Measurements from ENCODE around the gene EVA1B. TPM values are rescaled to one million over a fixed set of nuclear protein-coding genes. Genes with fewer than 3 reads are reported as not detected.

EVA1B gene
- total and polyA plus RNA-seq, 7 donors: 2.6 to 13.7 (median 6.0) TPM

DNA sequence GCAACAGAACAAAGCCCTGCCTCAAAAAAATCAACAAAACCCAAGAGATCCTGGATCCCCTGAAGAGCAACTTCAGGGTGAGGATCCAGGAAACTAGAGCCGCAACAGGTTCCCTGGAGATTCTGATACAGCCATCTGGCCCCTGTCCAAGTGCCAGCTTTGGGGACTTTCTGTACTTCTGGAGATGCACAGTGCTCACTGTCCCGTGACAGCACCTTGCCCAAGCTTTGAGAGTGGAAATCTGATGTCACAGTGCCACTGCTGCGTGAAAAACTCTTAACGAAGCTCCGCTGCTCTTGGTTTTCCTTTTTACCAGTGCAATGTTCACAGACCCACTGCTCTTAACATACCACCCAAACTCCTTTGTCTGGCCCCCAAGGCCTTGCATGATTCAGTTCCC, 35.9 kb upstream of the EVA1B start:
- H3K27ac ChIP-seq: no peak overlapping the region
- H3K9me3 ChIP-seq: no peaks in the 10 kb centered on the region
- 57 to 83% (median 77%) methylated on average over 5 of the region's 5 CpGs for WGBS, 3 donors
- intact Hi-C loops (cut with DNase I): no loop called here
- peak in 1 of 4 donors; percentile 42 for ATAC-seq
- peaks cover 6 to 93% of the 10 kb centered on the region in 2 donors for H3K36me3 ChIP-seq (ENCODE audit: insufficient read depth in 1 of 2, low read depth in 1 of 2)
- no peak for DNase-seq
- no peak overlapping the region for H3K4me3 ChIP-seq
- H3K4me1 ChIP-seq: peaks cover 12% of the 10 kb centered on the region
- TF ChIP-seq, protein P1, sequence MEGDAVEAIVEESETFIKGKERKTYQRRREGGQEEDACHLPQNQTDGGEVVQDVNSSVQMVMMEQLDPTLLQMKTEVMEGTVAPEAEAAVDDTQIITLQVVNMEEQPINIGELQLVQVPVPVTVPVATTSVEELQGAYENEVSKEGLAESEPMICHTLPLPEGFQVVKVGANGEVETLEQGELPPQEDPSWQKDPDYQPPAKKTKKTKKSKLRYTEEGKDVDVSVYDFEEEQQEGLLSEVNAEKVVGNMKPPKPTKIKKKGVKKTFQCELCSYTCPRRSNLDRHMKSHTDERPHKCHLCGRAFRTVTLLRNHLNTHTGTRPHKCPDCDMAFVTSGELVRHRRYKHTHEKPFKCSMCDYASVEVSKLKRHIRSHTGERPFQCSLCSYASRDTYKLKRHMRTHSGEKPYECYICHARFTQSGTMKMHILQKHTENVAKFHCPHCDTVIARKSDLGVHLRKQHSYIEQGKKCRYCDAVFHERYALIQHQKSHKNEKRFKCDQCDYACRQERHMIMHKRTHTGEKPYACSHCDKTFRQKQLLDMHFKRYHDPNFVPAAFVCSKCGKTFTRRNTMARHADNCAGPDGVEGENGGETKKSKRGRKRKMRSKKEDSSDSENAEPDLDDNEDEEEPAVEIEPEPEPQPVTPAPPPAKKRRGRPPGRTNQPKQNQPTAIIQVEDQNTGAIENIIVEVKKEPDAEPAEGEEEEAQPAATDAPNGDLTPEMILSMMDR (IDR thresholded peaks at IDR 0.05): no peak
- no peaks in the 10 kb centered on the region for H3K27me3 ChIP-seq (ENCODE audit: insufficient read depth in 3 of 3, low read length in 2 of 3)

DNA sequence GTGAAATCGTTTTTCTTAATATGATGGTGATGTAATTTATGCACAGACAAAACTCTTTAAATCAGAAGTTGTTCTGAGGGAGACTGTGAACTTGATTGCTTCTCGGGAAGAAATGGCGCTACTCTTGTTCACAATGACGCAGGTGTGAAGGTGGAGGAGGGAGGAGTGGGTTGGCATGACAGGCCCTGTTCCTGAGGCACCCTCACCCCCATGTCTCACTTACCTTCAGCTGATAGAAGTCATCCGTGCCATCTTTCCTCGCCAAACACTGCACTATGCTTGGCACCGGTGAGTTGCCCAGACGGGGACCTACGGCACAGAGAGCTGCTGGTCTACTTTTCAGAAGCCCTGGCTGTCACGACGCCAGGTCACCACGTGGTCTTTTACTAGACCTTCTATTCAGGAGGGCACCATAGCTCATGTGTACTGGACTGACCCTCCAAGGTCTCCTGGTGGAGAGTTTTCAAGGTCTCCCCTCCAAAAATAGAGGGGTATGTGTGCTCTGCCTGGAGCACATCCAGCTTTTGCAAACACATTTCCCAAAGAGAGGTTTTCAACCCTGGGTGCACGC, 35.2 kb upstream of the EVA1B start:
- H3K27ac ChIP-seq: no peak overlapping the region
- no peak overlapping the region for H3K4me3 ChIP-seq
- TF ChIP-seq, protein P1 (IDR thresholded peaks at IDR 0.05): no peak
- H3K27me3 ChIP-seq (ENCODE audit: insufficient read depth in 3 of 3, low read length in 2 of 3): no peaks in the 10 kb centered on the region
- peaks cover 12% of the 10 kb centered on the region for H3K4me1 ChIP-seq
- intact Hi-C loops (cut with DNase I): no loop called here
- WGBS, 3 donors: 77 to 89% (median 82%) methylated on average over 13 of the region's 13 CpGs
- H3K9me3 ChIP-seq: no peaks in the 10 kb centered on the region
- ATAC-seq: no peak
- H3K36me3 ChIP-seq (ENCODE audit: insufficient read depth in 1 of 2, low read depth in 1 of 2): peaks cover 6 to 100% of the 10 kb centered on the region in 2 donors
- DNase-seq: no peak

DNA sequence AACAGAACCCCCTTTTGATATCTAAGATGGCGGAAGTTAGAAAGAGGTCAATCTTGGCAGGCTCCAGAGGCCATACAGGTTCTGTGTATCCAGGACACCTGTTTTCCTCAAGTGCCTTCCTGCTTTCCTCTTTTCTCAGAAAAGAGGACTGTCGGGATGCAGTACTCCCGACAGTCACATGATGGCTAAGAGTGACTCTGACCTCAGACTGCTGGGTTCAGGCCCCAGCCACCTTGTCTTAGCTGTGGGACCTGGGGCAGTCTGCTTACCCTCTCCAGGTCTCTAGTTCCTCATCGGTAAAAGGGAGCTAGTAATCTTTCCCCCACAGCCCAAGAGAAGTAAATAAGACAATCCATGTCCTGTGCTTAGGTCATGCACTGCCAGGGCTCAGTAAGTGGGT, 32.4 kb upstream of the EVA1B start:
- Histone ChIP-seq H3K27me3 (ENCODE audit: insufficient read depth in 3 of 3, low read length in 2 of 3) (no peaks in the 10 kb centered on the region), H3K9me3 (no peaks in the 10 kb centered on the region), H3K4me3 (no peak overlapping the region), H3K4me1 (peaks cover 31% of the 10 kb centered on the region), H3K27ac (no peak overlapping the region), H3K36me3 (ENCODE audit: insufficient read depth in 1 of 2, low read depth in 1 of 2) (peaks cover 6 to 98% of the 10 kb centered on the region in 2 donors)
- ATAC-seq: no peak
- 71 to 78% (median 74%) methylated on average over 4 of the region's 4 CpGs for WGBS, 3 donors
- TF ChIP-seq, protein P1 (IDR thresholded peaks at IDR 0.05): no peak
- intact Hi-C loops (cut with DNase I): loop anchor here in 1 of 2 donors (1.0 kb wide), 1 partner anchor 13 kb away; no protein-coding TSS in a partner anchor
- no peak for DNase-seq

DNA sequence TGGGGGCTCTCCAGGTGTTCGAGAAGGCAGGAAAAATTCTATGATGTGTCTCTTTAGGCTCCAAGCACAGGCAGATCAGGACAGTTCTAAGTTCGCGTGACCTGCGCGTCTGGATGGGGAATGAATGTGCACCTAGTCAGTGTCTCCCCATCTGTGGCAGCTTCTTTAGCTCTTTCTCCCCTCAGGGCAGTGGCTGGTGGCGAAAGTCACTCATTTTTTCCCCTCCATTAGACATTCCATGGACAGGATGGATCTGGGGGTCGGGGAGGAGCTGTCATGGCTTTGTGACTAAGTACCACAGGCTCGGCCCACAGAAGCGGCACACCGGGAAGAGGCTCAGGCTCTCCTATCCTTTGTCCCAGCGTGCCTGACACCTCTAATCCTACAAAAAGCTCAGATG, 31.0 kb upstream of the EVA1B start:
- TF ChIP-seq, protein P1 (IDR thresholded peaks at IDR 0.05): no peak
- ATAC-seq (no peak), DNase-seq (peak in 1 of 2 donors; percentile 23)
- intact Hi-C loops (cut with DNase I): no loop called here
- Histone ChIP-seq H3K9me3 (no peaks in the 10 kb centered on the region), H3K27me3 (ENCODE audit: insufficient read depth in 3 of 3, low read length in 2 of 3) (no peaks in the 10 kb centered on the region), H3K4me1 (peaks cover 34% of the 10 kb centered on the region), H3K4me3 (no peak overlapping the region), H3K27ac (no peak overlapping the region), H3K36me3 (ENCODE audit: insufficient read depth in 1 of 2, low read depth in 1 of 2) (peaks cover 6 to 96% of the 10 kb centered on the region in 2 donors)
- 91 to 94% (median 92%) methylated on average over 11 of the region's 11 CpGs for WGBS, 3 donors
